Ovary (tissue), 3 donors: Measurements from ENCODE around the gene SLC1A4.

Source experiments
- CTCF ChIP-seq, 3 donors: fragments of 450-650 bp in 2 of 3; fragments of 200-600 bp in 1 of 3; IDR thresholded peaks; one replicate each; pipeline versions ENCODE4 v1.5.1 to v1.8.0; 2016 to 2022; ENCODE audit warnings: antibody characterized with exemption in 3 of 3, mild to moderate bottlenecking in 1 of 3
- EP300 ChIP-seq: sonication (generic); formaldehyde crosslinking; IDR thresholded peaks from one replicate; pipeline ENCODE4 v1.6.1; 2017; ENCODE audit warnings: antibody characterized with exemption
- POLR2A ChIP-seq: fragments of 450-650 bp; IDR thresholded peaks from one replicate; pipeline ENCODE4 v1.6.1; 2017; ENCODE audit warnings: antibody characterized with exemption, mild to moderate bottlenecking, moderate library complexity
- donor health status: DM: no; HTN: no; CAD: no.

GRCh38 chr2:64996871-64997307 is 7.7 kb downstream of the SLC1A4 start:
- no peak for TF ChIP-seq CTCF (IDR thresholded peaks at IDR 0.05)
- TF ChIP-seq EP300: no peak
- TF ChIP-seq POLR2A: no peak
